GM18907 (cell line): ENCODE measurements around the gene PARN.

Experiments
- ATAC-seq: cut with Tn5 transposase; IDR thresholded peaks from one replicate; pipeline ENCODE4 v1.9.1; 2021; ENCODE audit warnings: mild to moderate bottlenecking, moderate library complexity; ENCODE audit not compliant: unreplicated experiment

The PARN gene

DNA sequence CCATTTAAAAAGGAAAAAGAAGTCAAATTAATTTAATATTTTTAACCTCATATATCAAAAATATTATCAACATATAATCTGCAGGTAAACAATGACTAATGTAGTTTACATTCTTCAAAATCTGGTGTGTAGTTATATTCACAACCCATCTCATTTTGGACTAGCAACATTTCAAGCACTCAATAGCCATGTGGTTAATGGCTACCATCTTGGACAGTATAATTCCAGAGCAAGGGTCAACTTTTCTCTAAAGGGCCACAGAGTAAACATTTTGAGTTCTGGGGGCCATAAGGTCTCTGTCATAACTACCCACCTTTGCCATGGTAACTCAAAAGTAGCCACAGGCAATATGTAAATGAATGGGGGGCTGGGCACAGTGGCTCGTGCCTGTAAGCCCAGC, 153.9 kb downstream of the PARN start:
- ATAC-seq, result no peak

DNA sequence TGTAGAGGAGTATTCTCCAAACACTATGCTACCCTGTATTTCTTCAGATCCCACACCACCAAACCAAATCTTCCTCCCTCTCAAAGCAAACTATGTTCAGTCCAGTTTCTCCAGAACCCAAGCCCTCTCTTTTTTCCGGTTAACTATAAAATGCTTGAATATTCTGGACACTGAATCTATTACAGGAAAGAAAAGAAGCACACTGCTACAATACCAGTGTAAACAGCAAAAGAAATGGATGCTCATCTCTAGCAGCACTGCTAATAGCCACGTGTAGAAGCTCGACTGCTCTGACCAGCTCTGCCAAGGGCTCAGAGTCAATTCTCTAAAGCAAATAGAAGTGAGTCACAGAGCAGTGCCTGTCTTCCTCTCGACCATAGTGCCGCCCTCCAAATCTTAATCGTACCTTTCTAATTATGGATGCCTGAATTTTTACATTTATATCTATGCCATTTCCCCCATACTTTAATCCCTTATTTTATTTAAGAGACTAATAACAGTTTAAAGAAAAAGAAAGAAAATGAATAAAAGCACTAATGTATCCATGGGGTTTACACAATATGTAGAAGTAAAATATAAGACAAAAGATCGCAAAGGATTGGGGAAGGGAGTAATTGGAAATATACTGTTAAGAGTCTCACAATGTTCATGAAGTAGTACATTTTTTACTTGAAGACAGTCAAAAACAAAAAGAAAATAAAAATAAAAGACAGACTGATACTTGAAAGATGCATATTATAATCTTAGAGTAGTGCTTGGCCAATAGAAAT, 154.5 kb downstream of the PARN start:
- ATAC-seq, result no peak

GRCh38 chr16:14473488-14473887, 156.6 kb downstream of the PARN start:
- no peak for ATAC-seq

DNA sequence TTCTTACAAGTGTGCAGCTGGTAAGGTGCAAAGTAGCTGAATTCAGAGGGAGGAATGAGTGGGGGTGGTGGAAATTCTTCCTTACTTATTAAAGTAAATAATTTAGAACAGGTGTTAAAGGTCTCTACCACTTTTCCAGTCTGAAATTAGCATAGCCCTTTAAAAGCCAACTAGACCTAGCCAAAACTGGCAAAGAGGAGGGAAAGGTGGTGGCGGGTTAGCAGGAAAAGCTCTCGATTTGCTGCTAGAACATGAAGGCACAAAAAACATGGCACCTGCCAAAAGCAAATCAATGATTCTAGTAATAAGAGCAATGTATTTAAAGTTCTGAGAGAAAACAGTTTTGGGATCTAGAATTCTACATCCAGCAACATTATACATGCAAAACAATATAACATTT, 157.7 kb downstream of the PARN start:
- no peak for ATAC-seq

GRCh38 chr16:14470788-14471187, 159.3 kb downstream of the PARN start:
- ATAC-seq, result no peak

DNA sequence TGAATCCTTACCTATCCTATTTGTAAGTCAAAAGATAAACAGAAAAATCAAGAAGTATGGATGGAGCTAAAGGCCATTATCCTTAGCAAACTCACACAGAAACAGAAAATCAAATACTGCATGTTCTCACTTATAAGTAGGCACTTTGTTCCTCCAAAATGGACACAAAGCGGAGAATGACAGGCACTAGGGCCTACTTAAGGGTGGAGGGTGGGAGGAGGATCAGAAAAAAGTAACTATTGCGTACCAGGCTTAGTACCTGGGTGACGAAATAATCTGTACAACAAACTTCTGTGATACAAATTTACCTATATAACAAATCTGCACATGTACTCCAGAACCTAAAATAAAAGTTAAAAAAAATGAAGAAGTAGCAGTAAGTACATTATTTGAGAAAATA, 164.3 kb downstream of the PARN start:
- ATAC-seq, result no peak

GRCh38 chr16:14464796-14465195, 165.3 kb downstream of the PARN start:
- no peak for ATAC-seq

DNA sequence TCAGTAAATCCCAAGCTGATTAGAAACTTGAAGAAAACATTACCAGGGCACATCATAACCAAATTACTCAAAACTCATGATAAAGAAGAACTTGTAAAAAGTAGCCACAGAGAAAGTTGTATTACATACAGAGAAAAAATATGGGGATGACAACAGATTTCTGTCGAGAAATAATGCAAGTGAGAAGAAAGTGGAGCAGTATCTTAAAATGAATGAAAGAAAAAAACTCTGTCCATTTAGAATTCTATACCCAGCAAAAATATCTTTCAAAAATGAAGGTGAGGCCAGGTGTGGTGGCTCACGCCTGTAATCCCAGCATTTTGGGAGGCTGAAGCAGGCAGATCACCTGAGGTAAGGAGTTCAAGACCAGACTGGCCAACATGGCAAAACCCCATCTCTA, 165.9 kb downstream of the PARN start:
- no peak for ATAC-seq

GRCh38 chr16:14462811-14463210, 167.2 kb downstream of the PARN start:
- no peak for ATAC-seq

GRCh38 chr16:14460726-14461125, 169.3 kb downstream of the PARN start:
- ATAC-seq, result no peak

- no peak for ATAC-seq
These were observed 171.5 kb downstream of the PARN start for GRCh38 chr16:14458576-14458975.

GRCh38 chr16:14456793-14457481, 173.1 kb downstream of the PARN start:
- ATAC-seq, result no peak

DNA sequence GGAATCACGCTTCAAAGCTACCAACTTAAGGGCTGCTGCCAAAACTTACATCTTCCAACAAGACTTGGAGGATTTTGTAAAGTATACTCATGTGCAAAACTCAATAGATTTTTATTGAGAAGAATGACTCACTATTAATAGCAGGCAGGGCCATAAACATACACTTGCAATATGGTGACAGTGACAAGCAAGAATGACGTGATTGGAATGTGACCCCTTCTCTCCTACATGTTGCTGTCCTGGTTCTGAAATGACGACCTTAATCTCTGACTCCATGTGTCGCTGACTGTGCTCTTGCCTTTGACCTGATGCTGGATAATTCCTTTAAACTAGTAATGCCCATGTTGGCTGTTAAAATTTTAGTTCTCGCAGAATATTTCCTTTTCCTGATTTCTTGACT, 174.5 kb downstream of the PARN start:
- ATAC-seq, result no peak

DNA sequence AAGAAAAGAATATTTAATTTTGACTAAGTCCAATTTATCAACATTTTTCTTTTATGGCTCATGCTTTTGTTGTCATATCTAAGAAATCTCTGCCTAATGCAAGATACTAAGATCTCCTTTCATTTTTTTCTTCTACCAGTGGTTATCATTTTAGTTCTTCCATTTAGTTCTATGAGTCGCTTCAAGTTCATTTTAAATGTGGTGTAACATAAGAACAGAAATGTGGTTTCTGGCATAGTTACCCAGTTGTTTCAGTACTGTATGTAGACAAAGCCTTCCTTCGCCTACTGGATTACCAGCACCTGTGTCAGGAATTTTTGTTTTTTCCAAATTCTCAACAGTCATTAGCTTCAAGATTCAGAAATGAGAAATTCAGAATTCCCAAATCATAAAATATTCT, 175.7 kb downstream of the PARN start:
- no peak for ATAC-seq

GRCh38 chr16:14452066-14452465, 178.0 kb downstream of the PARN start:
- no peak for ATAC-seq

- no peak for ATAC-seq
These were observed 179.2 kb downstream of the PARN start for GRCh38 chr16:14450846-14451245.

GRCh38 chr16:14449790-14450480, 180.1 kb downstream of the PARN start:
- no peak for ATAC-seq

- no peak for ATAC-seq
These were observed 180.7 kb downstream of the PARN start for GRCh38 chr16:14449334-14449733.

DNA sequence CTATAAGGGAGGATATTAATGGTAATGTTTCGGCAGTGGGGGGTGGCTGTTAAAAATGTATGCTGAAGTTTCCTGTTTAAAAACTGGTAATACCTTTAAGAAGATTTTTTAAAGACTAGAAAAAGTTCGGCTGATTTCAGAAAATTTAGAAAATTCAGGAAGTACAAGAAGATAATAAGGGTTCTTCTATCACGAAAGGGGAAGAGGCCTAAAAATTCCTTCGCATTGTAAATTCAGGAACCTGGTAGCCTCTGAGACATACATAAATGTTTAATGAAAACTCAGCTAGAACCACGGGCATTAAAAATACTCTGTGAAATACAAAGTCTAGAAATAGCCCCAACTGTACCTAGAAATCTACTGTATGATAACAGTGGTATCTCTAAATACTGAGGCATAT, 181.2 kb downstream of the PARN start:
- no peak for ATAC-seq

DNA sequence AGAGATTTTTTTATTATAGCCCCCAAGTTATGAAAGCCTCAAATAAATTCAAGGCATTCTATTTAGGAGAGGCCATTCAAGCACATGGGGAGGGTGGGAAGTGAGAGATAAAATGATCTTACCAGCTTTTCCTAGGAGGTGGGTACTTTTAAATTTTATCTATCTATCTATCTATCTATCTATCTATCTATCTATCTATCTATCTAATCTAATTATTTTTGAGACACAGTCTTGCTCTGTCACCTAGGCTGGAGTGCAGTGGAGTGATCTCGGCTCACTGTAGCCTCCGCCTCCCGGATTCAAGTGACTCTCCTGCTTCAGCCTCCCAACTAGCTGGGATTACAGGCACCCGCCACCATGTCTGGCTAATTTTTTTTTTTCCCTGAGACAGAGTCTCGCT, 182.3 kb downstream of the PARN start:
- no peak for ATAC-seq

DNA sequence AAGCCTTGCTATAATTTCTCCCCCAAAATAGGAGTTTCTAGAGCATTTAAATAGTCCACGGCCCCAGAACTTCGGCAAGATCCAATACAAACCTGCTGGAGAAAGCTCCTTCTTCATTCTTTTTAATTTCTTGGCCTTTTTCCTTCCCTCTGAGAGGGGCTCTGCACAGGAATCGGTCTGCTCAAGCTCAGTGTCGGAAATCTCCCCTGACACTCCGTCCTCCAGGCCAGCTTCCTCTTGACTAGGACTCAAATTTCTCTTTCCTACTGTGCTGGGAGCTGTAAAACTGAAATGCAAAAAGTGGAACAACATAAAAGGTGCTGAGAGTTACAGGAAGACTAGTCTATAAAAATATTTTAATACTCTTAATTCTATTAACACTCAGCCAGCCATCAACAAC, 183.3 kb downstream of the PARN start:
- no peak for ATAC-seq
